Neuronal stem cell (in vitro differentiated cells): Measurements from ENCODE around the gene ACP6.

ENCODE experiments used
- DNase-seq: peaks from one replicate; pipeline ENCODE4 v3.0.0-alpha.2; 2013; ENCODE audit warnings: low spot score
- H2AFZ ChIP-seq: one replicate; pipeline ENCODE4 v1.6.1; 2013; ENCODE audit warnings: mild to moderate bottlenecking, low read length, inconsistent platforms
- H2AK5ac ChIP-seq: 2 replicates; pipeline ENCODE4 v1.6.1; 2013; ENCODE audit warnings: low read depth, mild to moderate bottlenecking, inconsistent platforms, low read length, moderate library complexity, mixed read lengths
- H2BK120ac ChIP-seq: 2 replicates; pipeline ENCODE4 v1.6.1; 2013; ENCODE audit warnings: low read depth, mild to moderate bottlenecking, inconsistent platforms, low read length, moderate library complexity, mixed read lengths
- H2BK12ac ChIP-seq: one replicate; pipeline ENCODE4 v1.6.1; 2013; ENCODE audit warnings: low read length, inconsistent platforms
- H2BK15ac ChIP-seq: 2 replicates; pipeline ENCODE4 v1.6.1; 2013; ENCODE audit warnings: mild to moderate bottlenecking, low read length, inconsistent platforms, mixed read lengths
- H2BK5ac ChIP-seq: one replicate; pipeline ENCODE4 v1.6.1; 2013; ENCODE audit warnings: inconsistent platforms, mild to moderate bottlenecking, low read length, moderate library complexity
- H3K14ac ChIP-seq: one replicate; pipeline ENCODE4 v1.6.1; 2013; ENCODE audit warnings: low read length, inconsistent platforms
- H3K18ac ChIP-seq: 2 replicates; pipeline ENCODE4 v1.6.1; 2013; ENCODE audit warnings: low read length, inconsistent platforms
- H3K23ac ChIP-seq: 2 replicates; pipeline ENCODE4 v1.6.1; 2013; ENCODE audit warnings: low read depth, mild to moderate bottlenecking, mixed read lengths, low read length, inconsistent platforms; ENCODE audit not compliant: poor library complexity
- H3K27ac ChIP-seq: replicated peaks from 3 replicates; pipeline ENCODE4 v1.5.1; 2013; ENCODE audit warnings: low read length, inconsistent platforms
- H3K27me3 ChIP-seq, 3 experiments: 2 replicates each; pipeline ENCODE4 v1.6.1; 2013; ENCODE audit warnings: low read length in 3 of 3, mild to moderate bottlenecking in 2 of 3, inconsistent platforms in 1 of 3, low read depth in 1 of 3, mixed read lengths in 1 of 3, moderate library complexity in 1 of 3; ENCODE audit not compliant: control insufficient read depth in 3 of 3, insufficient read depth in 3 of 3
- H3K36me3 ChIP-seq, 2 donors: replicated peaks in 1 of 2; 2 replicates each; pipeline ENCODE4 v1.6.1; 2013; ENCODE audit warnings: low read length in 2 of 2; ENCODE audit not compliant: control insufficient read depth in 2 of 2, insufficient read depth in 2 of 2
- H3K4ac ChIP-seq: 2 replicates; pipeline ENCODE4 v1.6.1; 2013; ENCODE audit warnings: inconsistent platforms, mild to moderate bottlenecking, low read length, moderate library complexity
- H3K4me1 ChIP-seq, 2 donors: 1 replicate in 1 of 2; 2 replicates in 1 of 2; pipeline ENCODE4 v1.6.1; 2013; ENCODE audit warnings: low read length in 2 of 2, low read depth in 1 of 2; ENCODE audit not compliant: control insufficient read depth in 2 of 2, insufficient read depth in 1 of 2
- H3K4me2 ChIP-seq: one replicate; pipeline ENCODE4 v1.6.1; 2013; ENCODE audit warnings: mild to moderate bottlenecking, low read length, inconsistent platforms; ENCODE audit not compliant: insufficient read depth, poor library complexity, severe bottlenecking
- H3K4me3 ChIP-seq, 2 donors: 2 replicates each; pipeline ENCODE4 v1.5.1; 2013; ENCODE audit warnings: low read length in 2 of 2, mild to moderate bottlenecking in 2 of 2, inconsistent platforms in 1 of 2, moderate library complexity in 1 of 2
- H3K79me1 ChIP-seq: one replicate; pipeline ENCODE4 v1.6.1; 2013; ENCODE audit warnings: low read depth, mild to moderate bottlenecking, inconsistent platforms, low read length, moderate library complexity
- H3K9ac ChIP-seq: one replicate; pipeline ENCODE4 v1.6.1; 2013; ENCODE audit warnings: mild to moderate bottlenecking, low read depth, low read length, inconsistent platforms; ENCODE audit not compliant: poor library complexity
- H3K9me3 ChIP-seq, 2 donors: replicated peaks in 1 of 2; 2 replicates each; pipeline versions ENCODE3 to v1.6.1; 2013; ENCODE audit warnings: low read length in 2 of 2, mild to moderate bottlenecking in 2 of 2, inconsistent platforms in 1 of 2, low read depth in 1 of 2, mixed read lengths in 1 of 2, moderate library complexity in 1 of 2; ENCODE audit not compliant: control insufficient read depth in 2 of 2, insufficient read depth in 1 of 2
- H4K8ac ChIP-seq: one replicate; pipeline ENCODE4 v1.6.1; 2013; ENCODE audit warnings: low read depth, mild to moderate bottlenecking, inconsistent platforms, low read length, moderate library complexity
- H4K91ac ChIP-seq: one replicate; pipeline ENCODE4 v1.6.1; 2013; ENCODE audit warnings: low read length, low read depth, mild to moderate bottlenecking, inconsistent platforms; ENCODE audit not compliant: poor library complexity
- WGBS, 2 donors: extraction: QIAGEN DNeasy Blood & Tissue Kit; methylation state at CpG; one replicate each; pipeline ENCODE4 v1.1.7; 2013; ENCODE audit warnings: missing lambda C conversion rate in 2 of 2, mixed read lengths in 1 of 2; ENCODE audit not compliant: insufficient read length in 2 of 2, insufficient replicate concordance in 1 of 2; ENCODE audit errors: extremely low coverage in 2 of 2; 5-methylcytosine and 5-hydroxymethylcytosine counted together

The ACP6 gene

DNA sequence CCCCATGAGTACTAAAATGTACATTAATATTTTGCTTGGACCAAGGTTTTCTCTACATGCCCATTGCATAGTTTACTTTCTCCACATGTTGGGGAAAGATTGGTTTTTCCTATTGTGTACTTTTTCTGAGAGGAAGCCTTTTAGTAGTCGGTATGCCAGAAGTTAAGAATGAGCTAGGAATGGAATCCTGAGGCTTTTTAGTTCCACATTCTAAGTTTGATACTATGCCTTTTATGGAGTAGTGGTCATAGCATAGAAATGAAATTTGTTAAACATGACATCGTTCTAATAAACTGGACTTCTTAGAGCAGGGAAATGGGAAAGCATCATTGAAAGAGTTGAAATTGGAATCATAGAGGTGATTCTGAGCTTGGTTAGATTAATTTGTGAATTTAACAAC is 64.7 kb downstream of the ACP6 start:
- H3K14ac ChIP-seq = no peak overlapping the region
- no peaks in the 10 kb centered on the region for H3K27me3 ChIP-seq
- H3K9ac ChIP-seq = no peak overlapping the region
- no peak for DNase-seq
- H4K8ac ChIP-seq = no peak overlapping the region
- no peak overlapping the region for H3K4ac ChIP-seq
- no peak overlapping the region for H2AFZ ChIP-seq
- H3K36me3 ChIP-seq = peaks cover 7 to 67% of the 10 kb centered on the region in 2 donors
- H3K4me2 ChIP-seq = no peak overlapping the region
- no peak overlapping the region for H4K91ac ChIP-seq
- no peak overlapping the region for H2BK15ac ChIP-seq
- H3K4me1 ChIP-seq = peaks cover 0 to 4% of the 10 kb centered on the region in 2 donors
- H3K27ac ChIP-seq = no peak overlapping the region
- no peak overlapping the region for H2BK5ac ChIP-seq
- no peak overlapping the region for H2BK120ac ChIP-seq
- no peaks in the 10 kb centered on the region for H3K79me1 ChIP-seq
- no peak overlapping the region for H2BK12ac ChIP-seq
- H3K9me3 ChIP-seq = no peaks in the 10 kb centered on the region
- no peak overlapping the region for H3K23ac ChIP-seq
- WGBS, 2 donors = no CpG with 5 or more reads among the region's 2 CpGs
- H2AK5ac ChIP-seq = no peak overlapping the region
- no peak overlapping the region for H3K4me3 ChIP-seq
- H3K18ac ChIP-seq = no peak overlapping the region

DNA sequence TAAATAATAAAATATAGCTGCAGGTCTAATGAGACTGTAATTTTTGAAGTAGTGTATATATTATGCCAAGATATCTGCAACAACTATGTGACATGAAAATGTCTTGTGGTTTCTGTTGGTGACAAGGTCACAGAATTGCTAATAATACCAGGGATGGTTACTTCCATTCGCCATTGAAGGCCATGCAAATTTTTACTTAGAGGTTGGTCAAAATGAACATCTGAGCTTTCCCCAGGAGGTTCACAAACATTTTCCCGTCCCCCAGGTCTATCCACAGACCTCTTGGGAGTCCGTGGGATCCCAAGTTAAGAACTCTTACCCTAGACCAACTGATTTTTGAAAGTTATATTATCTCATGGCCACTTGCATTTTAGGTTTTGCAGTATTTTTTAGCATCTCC is 66.3 kb downstream of the ACP6 start:
- H3K18ac ChIP-seq = no peak overlapping the region
- no peak overlapping the region for H2AFZ ChIP-seq
- H3K9me3 ChIP-seq = no peaks in the 10 kb centered on the region
- no peak overlapping the region for H3K14ac ChIP-seq
- H3K36me3 ChIP-seq = peaks cover 7 to 51% of the 10 kb centered on the region in 2 donors
- H3K4me2 ChIP-seq = no peak overlapping the region
- no peak overlapping the region for H2AK5ac ChIP-seq
- no peak overlapping the region for H2BK12ac ChIP-seq
- no peak overlapping the region for H4K8ac ChIP-seq
- WGBS, 2 donors = no CpG with 5 or more reads among the region's 3 CpGs
- peaks cover 0 to 5% of the 10 kb centered on the region in 2 donors for H3K4me1 ChIP-seq
- no peak overlapping the region for H3K23ac ChIP-seq
- no peak overlapping the region for H2BK15ac ChIP-seq
- no peak overlapping the region for H3K9ac ChIP-seq
- H3K79me1 ChIP-seq = no peaks in the 10 kb centered on the region
- no peak overlapping the region for H3K4me3 ChIP-seq
- H2BK120ac ChIP-seq = no peak overlapping the region
- DNase-seq = no peak
- no peak overlapping the region for H3K4ac ChIP-seq
- H2BK5ac ChIP-seq = no peak overlapping the region
- no peaks in the 10 kb centered on the region for H3K27me3 ChIP-seq
- no peak overlapping the region for H3K27ac ChIP-seq
- no peak overlapping the region for H4K91ac ChIP-seq

DNA sequence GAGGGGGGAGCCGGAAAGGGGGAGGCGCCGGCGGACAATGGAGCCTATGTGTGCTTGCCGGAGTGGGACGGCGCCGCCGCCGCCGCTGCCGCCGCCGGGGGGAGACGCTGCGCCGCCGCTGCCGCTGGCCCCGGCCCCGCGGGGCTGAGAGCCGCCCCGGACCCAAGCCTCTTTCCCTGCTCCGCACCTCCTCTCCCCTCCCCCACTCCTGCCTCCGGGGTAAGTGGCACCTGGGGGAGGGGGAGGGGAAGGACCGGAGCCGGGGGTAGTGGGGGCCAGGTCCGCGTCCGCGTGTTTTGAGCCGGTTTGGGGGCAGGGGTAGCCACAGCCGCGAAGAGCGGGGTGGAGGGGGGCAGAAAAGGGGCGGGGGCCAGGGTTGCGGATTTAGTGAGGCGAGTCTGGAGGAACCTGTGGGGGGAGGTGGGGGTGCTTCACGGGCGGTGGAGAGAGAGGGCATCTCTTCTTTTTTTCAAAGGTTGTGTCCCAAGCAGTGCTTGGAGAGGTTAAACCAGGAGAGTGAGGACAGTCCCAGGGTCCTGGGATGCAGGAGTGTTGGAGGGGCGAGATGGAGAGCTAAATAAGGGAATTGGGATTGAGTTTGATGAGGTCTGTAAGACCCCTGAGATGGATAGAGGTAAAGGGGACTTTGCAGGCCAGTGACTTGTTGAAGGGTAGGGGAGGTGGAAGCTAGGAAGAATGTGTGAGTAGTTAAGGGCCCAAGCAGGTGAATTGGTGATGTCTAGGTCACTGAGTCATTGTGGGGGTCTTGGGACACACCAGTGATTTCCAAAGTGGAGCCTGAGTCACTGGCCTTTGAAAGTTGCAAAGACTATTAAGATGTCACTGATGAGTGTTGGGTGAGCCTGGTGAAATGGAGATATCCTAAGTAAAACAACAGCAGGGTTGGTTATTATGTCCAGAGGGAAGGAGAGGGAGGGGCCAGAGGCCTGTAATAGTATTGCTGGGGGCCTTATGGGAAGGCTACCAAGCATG is 69.9 kb downstream of the ACP6 start:
- Histone ChIP-seq H3K79me1 (no peaks in the 10 kb centered on the region), H3K4me3 (peak overlapping the region; percentile 72 to 77), H3K4me2 (peak overlapping the region; percentile 66), H3K14ac (no peak overlapping the region), H3K9ac (peak overlapping the region; percentile 86), H2AK5ac (no peak overlapping the region), H2BK12ac (no peak overlapping the region), H3K27ac (peak overlapping the region; percentile 79), H2BK15ac (no peak overlapping the region), H4K8ac (no peak overlapping the region), H3K23ac (no peak overlapping the region), H3K18ac (peak overlapping the region; percentile 70), H3K4me1 (peaks cover 4 to 17% of the 10 kb centered on the region in 2 donors), H2BK120ac (no peak overlapping the region), H3K36me3 (peaks cover 3 to 19% of the 10 kb centered on the region in 2 donors), H3K4ac (no peak overlapping the region), H2AFZ (peak overlapping the region; percentile 67), H3K9me3 (no peaks in the 10 kb centered on the region), H4K91ac (no peak overlapping the region), H2BK5ac (peak overlapping the region; percentile 33), H3K27me3 (no peaks in the 10 kb centered on the region)
- no peak for DNase-seq
- WGBS, 2 donors = no CpG with 5 or more reads among the region's 42 CpGs

DNA sequence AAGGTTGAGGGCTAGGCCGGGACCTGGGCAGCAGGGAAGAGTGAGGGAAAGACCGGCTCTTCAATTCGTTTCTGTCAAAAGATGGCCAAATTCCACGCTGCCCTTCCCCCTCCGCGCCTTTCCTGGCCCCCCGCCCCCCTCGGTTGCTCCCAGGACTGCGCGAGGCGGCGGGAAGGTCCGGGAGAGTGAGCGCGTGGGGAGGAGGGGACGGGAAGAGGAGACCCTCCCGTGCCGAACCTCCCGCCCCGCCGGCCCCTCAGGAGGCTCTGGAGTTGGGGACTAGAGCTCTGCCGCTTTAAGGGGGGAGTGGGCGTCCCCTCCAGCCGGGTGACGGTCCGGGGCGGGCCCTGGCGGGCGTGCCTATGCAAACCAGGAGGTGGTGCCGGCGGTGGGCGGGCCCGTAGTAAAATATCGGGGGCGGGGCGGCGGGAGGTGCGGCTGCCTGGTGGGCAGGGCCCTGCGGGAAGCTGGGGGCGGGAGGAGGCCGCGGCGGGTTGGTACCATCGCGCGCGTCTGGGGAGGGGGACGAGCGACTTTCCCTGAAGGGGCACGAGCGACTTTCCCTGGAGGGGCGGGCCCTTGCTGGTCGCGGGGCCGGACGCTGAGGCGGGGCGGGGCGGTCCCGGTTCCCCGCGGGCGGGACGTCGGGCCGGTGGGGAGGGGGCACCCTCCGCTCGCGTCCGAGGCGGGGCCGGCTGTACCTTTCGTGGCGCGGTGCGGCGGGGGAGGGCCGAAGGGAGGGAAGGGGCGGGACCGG is 70.8 kb downstream of the ACP6 start:
- Histone ChIP-seq H3K79me1 (no peaks in the 10 kb centered on the region), H2AFZ (peak overlapping the region; percentile 78), H3K9ac (peak overlapping the region; percentile 96), H3K27me3 (no peaks in the 10 kb centered on the region), H3K4me1 (peaks cover 4 to 17% of the 10 kb centered on the region in 2 donors), H2BK120ac (peak overlapping the region; percentile 13), H3K18ac (peak overlapping the region; percentile 88), H3K36me3 (peaks cover 0 to 17% of the 10 kb centered on the region in 2 donors), H2AK5ac (peak overlapping the region; percentile 82), H2BK15ac (peak overlapping the region; percentile 79), H3K23ac (peak overlapping the region; percentile 83), H3K14ac (no peak overlapping the region), H3K4ac (no peak overlapping the region), H4K91ac (no peak overlapping the region), H2BK12ac (no peak overlapping the region), H4K8ac (no peak overlapping the region), H3K27ac (peak overlapping the region; percentile 96), H3K9me3 (peaks cover 0 to 5% of the 10 kb centered on the region in 2 donors), H3K4me3 (peak overlapping the region; percentile 77 to 82), H3K4me2 (peak overlapping the region; percentile 98), H2BK5ac (peak overlapping the region; percentile 93)
- no CpG with 5 or more reads among the region's 80 CpGs for WGBS, 2 donors
- peak; percentile 97 for DNase-seq
